IMR-90 (cell line): Measurements from ENCODE around the gene OARD1. TPM values are rescaled to one million over a fixed set of nuclear protein-coding genes. Genes with fewer than 3 reads are reported as not detected.

Experiments used
- ATAC-seq: fragments of 200-7000 bp; cut with Tn5 transposase; 2 replicates; pipeline ENCODE4 v1.9.1; 2020; ENCODE audit warnings: low read depth, mild to moderate bottlenecking, moderate library complexity
- BruUV-seq: library from RNA; stranded (reverse); fragments of 400-500 nt; replicated peaks from 2 replicates; lab custom pipeline; 2021; lab: Mats Ljungman, UMichigan
- CTCF ChIA-PET: fragments of 300-600 bp; formaldehyde crosslinking; extraction: SDS; loops from one replicate; lab custom pipeline; 2021; ENCODE audit warnings: antibody characterized with exemption; lab: Yijun Ruan, JAX
- POLR2A ChIA-PET: fragments of 300-600 bp; sonication (Branson Sonifier 250); formaldehyde crosslinking; loops from one replicate; lab custom pipeline; 2022; ENCODE audit warnings: antibody characterized with exemption; ENCODE audit not compliant: unreplicated experiment; lab: Charles Lee
- DNase-seq: peaks from one replicate; pipeline ENCODE4 v3.0.0; 2013
- H2AFZ ChIP-seq: replicated peaks from 2 replicates; pipeline ENCODE3; 2013; ENCODE audit warnings: low read length, mild to moderate bottlenecking; ENCODE audit not compliant: poor library complexity
- H2AK5ac ChIP-seq: 2 replicates; pipeline ENCODE4 v1.6.1; 2013; ENCODE audit warnings: low read depth, low read length, inconsistent platforms
- H2AK9ac ChIP-seq: replicated peaks from 2 replicates; pipeline ENCODE3; 2013; ENCODE audit warnings: mild to moderate bottlenecking, low read depth, low read length, moderate library complexity; ENCODE audit not compliant: poor library complexity
- H2BK120ac ChIP-seq: 2 replicates; pipeline ENCODE4 v1.6.1; 2013; ENCODE audit warnings: low read depth, low read length, inconsistent platforms
- H2BK15ac ChIP-seq: 3 replicates; pipeline ENCODE4 v1.6.1; 2013; ENCODE audit warnings: low read depth, low read length, inconsistent platforms
- H2BK20ac ChIP-seq: 2 replicates; pipeline ENCODE4 v1.6.1; 2013; ENCODE audit warnings: low read depth, mild to moderate bottlenecking, inconsistent platforms, low read length, moderate library complexity
- H2BK5ac ChIP-seq: 2 replicates; pipeline ENCODE4 v1.6.1; 2013; ENCODE audit warnings: mild to moderate bottlenecking, low read depth, low read length, inconsistent platforms; ENCODE audit not compliant: poor library complexity, severe bottlenecking
- H3K14ac ChIP-seq: replicated peaks from 2 replicates; pipeline ENCODE4 v1.6.1; 2013; ENCODE audit warnings: low read depth, low read length, inconsistent platforms
- H3K18ac ChIP-seq: 2 replicates; pipeline ENCODE4 v1.6.1; 2013; ENCODE audit warnings: low read depth, low read length, control low read depth
- H3K23ac ChIP-seq: 2 replicates; pipeline ENCODE4 v1.6.1; 2013; ENCODE audit warnings: low read depth, low read length, inconsistent platforms
- H3K27ac ChIP-seq: 2 replicates; pipeline ENCODE4 v1.5.1; 2013; ENCODE audit warnings: mild to moderate bottlenecking, control low read depth, low read length; ENCODE audit not compliant: insufficient read depth
- H3K27me3 ChIP-seq: 2 replicates; pipeline ENCODE4 v1.6.1; 2013; ENCODE audit warnings: low read length; ENCODE audit not compliant: control insufficient read depth, insufficient read depth
- H3K36me3 ChIP-seq: 2 replicates; pipeline ENCODE4 v1.6.1; 2013; ENCODE audit warnings: low read length, mixed read lengths; ENCODE audit not compliant: control insufficient read depth, insufficient read depth
- H3K4ac ChIP-seq: 2 replicates; pipeline ENCODE4 v1.6.1; 2013; ENCODE audit warnings: low read depth, low read length, inconsistent platforms
- H3K4me1 ChIP-seq: 2 replicates; pipeline ENCODE4 v1.6.1; 2013; ENCODE audit warnings: low read length, mixed read lengths; ENCODE audit not compliant: control insufficient read depth, insufficient read depth
- H3K4me2 ChIP-seq: 2 replicates; pipeline ENCODE4 v1.6.1; 2013; ENCODE audit warnings: low read depth, mild to moderate bottlenecking, control low read depth, low read length, moderate library complexity
- H3K4me3 ChIP-seq: 2 replicates; pipeline ENCODE4 v1.5.1; 2013; ENCODE audit warnings: low read depth, mild to moderate bottlenecking, control low read depth, low read length, moderate library complexity; ENCODE audit not compliant: insufficient read depth
- H3K56ac ChIP-seq: 2 replicates; pipeline ENCODE4 v1.6.1; 2013; ENCODE audit warnings: low read length, inconsistent platforms; ENCODE audit not compliant: insufficient read depth; ENCODE audit errors: extremely low read depth
- H3K79me1 ChIP-seq, 2 experiments: 2 replicates each; pipeline ENCODE4 v1.6.1; 2013; ENCODE audit warnings: low read length in 2 of 2, inconsistent platforms in 1 of 2, low read depth in 1 of 2
- H3K9ac ChIP-seq: 2 replicates; pipeline ENCODE4 v1.6.1; 2013; ENCODE audit warnings: low read depth, low read length, control low read depth
- H3K9me1 ChIP-seq: 2 replicates; pipeline ENCODE4 v1.6.1; 2013; ENCODE audit warnings: low read length, inconsistent platforms; ENCODE audit not compliant: insufficient read depth
- H3K9me3 ChIP-seq: 2 replicates; pipeline ENCODE4 v1.6.1; 2013; ENCODE audit warnings: low read length; ENCODE audit not compliant: control insufficient read depth, insufficient read depth
- H4K20me1 ChIP-seq: 2 replicates; pipeline ENCODE4 v1.6.1; 2013; ENCODE audit warnings: low read length, inconsistent platforms; ENCODE audit not compliant: insufficient read depth
- H4K5ac ChIP-seq: 2 replicates; pipeline ENCODE4 v1.6.1; 2013; ENCODE audit warnings: mild to moderate bottlenecking, low read depth, low read length, control low read depth
- H4K8ac ChIP-seq, 2 experiments: 2 replicates each; pipeline ENCODE4 v1.6.1; 2013; ENCODE audit warnings: low read depth in 2 of 2, low read length in 2 of 2, control low read depth in 1 of 2, inconsistent platforms in 1 of 2
- H4K91ac ChIP-seq: 2 replicates; pipeline ENCODE4 v1.6.1; 2013; ENCODE audit warnings: low read depth, low read length, inconsistent platforms; ENCODE audit not compliant: insufficient read depth
- BHLHE40 ChIP-seq: fragments of 150-350 bp; IDR thresholded peaks from 2 replicates; pipeline ENCODE4 v1.6.1; 2016; ENCODE audit warnings: mild to moderate bottlenecking, low read depth, low read length
- CEBPB ChIP-seq: IDR thresholded peaks from 2 replicates; pipeline ENCODE4 v1.6.1; 2012; ENCODE audit warnings: low read depth, low read length, improper control_type of control experiment
- MXI1 ChIP-seq: IDR thresholded peaks from 2 replicates; pipeline ENCODE4 v1.6.1; 2012; ENCODE audit warnings: low read depth, mild to moderate bottlenecking, low read length, moderate library complexity, borderline replicate concordance
- NFE2L2 ChIP-seq: fragments of 150-350 bp; IDR thresholded peaks from 2 replicates; pipeline ENCODE4 v1.6.1; 2016; ENCODE audit warnings: low read depth, mild to moderate bottlenecking, low read length
- RAD21 ChIP-seq: IDR thresholded peaks from 2 replicates; pipeline ENCODE4 v1.6.1; 2012; ENCODE audit warnings: low read length, improper control_type of control experiment
- WGBS, 2 experiments: methylation state at CpG; one replicate each; pipeline versions ENCODE4 v1.1.5 to v1.1.7; 2013; ENCODE audit warnings: missing lambda C conversion rate in 2 of 2; ENCODE audit not compliant: insufficient read length in 1 of 2; ENCODE audit errors: extremely low coverage in 2 of 2; 5-methylcytosine and 5-hydroxymethylcytosine counted together
- dilution Hi-C: fragments of 300-500 bp; cut with HindIII; formaldehyde crosslinking; loops from one replicate; pipeline ENCODE4 v1.14.3; 2018; ENCODE audit warnings: low sequenced_read_pairs; ENCODE audit not compliant: unreplicated experiment
- in situ Hi-C: fragments of 300-500 bp; cut with MboI; formaldehyde crosslinking; loops from 3 replicates; pipeline ENCODE4 v1.14.3; 2019; ENCODE audit warnings: low sequenced_read_pairs, inconsistent platforms, mixed read lengths
- intact Hi-C: fragments of 100-400 bp; cut with micrococcal nuclease; formaldehyde crosslinking; loops from 2 replicates; pipeline ENCODE4 v1.10.0; 2022
- polyA plus RNA-seq, 3 experiments: library from polyadenylated mRNA; depleted of rRNA; stranded (reverse); fragments of >200 nt; gene quantifications; 2 replicates each; pipeline ENCODE4 v1.2.3, GENCODE V29; 2012; ENCODE audit warnings: low replicate concordance in 1 of 3
- total RNA-seq: library from RNA; depleted of rRNA; stranded (reverse); fragments of >200 nt; gene quantifications from 2 replicates; pipeline ENCODE4 v1.2.3, GENCODE V29; 2012

The OARD1 gene
- total and polyA plus RNA-seq, 2 of the 4 experiments (the other 2 are of a cell fraction): 2.3 to 5.5 TPM

DNA sequence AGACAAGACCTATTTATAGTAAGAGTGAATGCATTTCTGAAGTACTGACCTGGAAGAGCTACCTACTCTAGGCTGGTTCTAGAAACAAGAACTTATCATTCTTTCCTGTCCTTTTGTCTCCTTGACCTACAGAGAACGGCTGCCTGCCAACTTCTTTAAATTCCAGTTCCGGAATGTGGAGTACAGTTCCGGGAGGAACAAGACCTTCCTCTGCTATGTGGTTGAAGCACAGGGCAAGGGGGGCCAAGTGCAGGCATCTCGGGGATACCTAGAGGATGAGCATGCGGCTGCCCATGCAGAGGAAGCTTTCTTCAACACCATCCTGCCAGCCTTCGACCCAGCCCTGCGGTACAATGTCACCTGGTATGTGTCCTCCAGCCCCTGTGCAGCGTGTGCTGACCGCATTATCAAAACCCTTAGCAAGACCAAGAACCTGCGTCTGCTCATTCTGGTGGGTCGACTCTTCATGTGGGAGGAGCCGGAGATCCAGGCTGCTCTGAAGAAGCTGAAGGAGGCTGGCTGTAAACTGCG lies 10.9 kb downstream of the OARD1 start:
- H2AK5ac ChIP-seq: no peak overlapping the region
- H4K8ac ChIP-seq: no peak overlapping the region
- dilution Hi-C loops (no loop called here), intact Hi-C loops (loop anchor here (10.0 kb wide), 2 partner anchors 506 to 1716 kb away; no protein-coding TSS in a partner anchor), in situ Hi-C loops (no loop called here)
- H3K79me1 ChIP-seq: no peaks in the 10 kb centered on the region
- no peak overlapping the region for H3K56ac ChIP-seq
- no peak overlapping the region for H2BK120ac ChIP-seq
- no peak overlapping the region for H3K4me2 ChIP-seq
- no peaks in the 10 kb centered on the region for H3K9me3 ChIP-seq
- H3K27me3 ChIP-seq: no peaks in the 10 kb centered on the region
- TF ChIP-seq MXI1 (no peak), RAD21 (no peak), CEBPB (no peak), BHLHE40 (no peak), NFE2L2 (no peak)
- H4K5ac ChIP-seq: no peak overlapping the region
- H3K14ac ChIP-seq: no peak overlapping the region
- H3K27ac ChIP-seq: no peak overlapping the region
- H4K20me1 ChIP-seq: no peaks in the 10 kb centered on the region
- no peak overlapping the region for H2BK15ac ChIP-seq
- no peak overlapping the region for H2AFZ ChIP-seq
- 93% methylated on average over 5 of the region's 13 CpGs; no CpG with 5 or more reads in 1 of the 2 experiments for WGBS, 2 experiments
- no peak overlapping the region for H3K18ac ChIP-seq
- H3K9ac ChIP-seq: no peak overlapping the region
- no peak for DNase-seq
- CTCF ChIA-PET: no interaction called here
- H2BK20ac ChIP-seq: no peak overlapping the region
- H2AK9ac ChIP-seq: no peak overlapping the region
- no peak overlapping the region for H4K91ac ChIP-seq
- no peak overlapping the region for H2BK5ac ChIP-seq
- H3K4me3 ChIP-seq: no peak overlapping the region
- BruUV-seq: no TSS peak
- no peak overlapping the region for H3K23ac ChIP-seq
- H3K4ac ChIP-seq: no peak overlapping the region
- H3K9me1 ChIP-seq: no peaks in the 10 kb centered on the region
- no peaks in the 10 kb centered on the region; the same call in 1 of the 2 replicates for H3K36me3 ChIP-seq
- POLR2A ChIA-PET: no interaction called here
- peaks cover 8% of the 10 kb centered on the region for H3K4me1 ChIP-seq
- ATAC-seq: no peak
